Upper lobe of left lung (tissue), 6 donors: Measurements from ENCODE around the gene TBC1D9. TPM values are rescaled to one million over a fixed set of nuclear protein-coding genes. Genes with fewer than 3 reads are reported as not detected.

Source experiments
- ATAC-seq, 2 donors: fragments of 200-7000 bp; cut with Tn5 transposase; one replicate each; pipeline ENCODE4 v1.9.1; 2022; ENCODE audit warnings: mild to moderate bottlenecking in 2 of 2, moderate library complexity in 2 of 2; ENCODE audit not compliant: low FRiP score in 2 of 2
- DNase-seq, 2 donors: peaks; one replicate each; pipeline ENCODE4 v3.0.0-alpha.2; 2019 to 2020
- H3K27ac ChIP-seq, 4 donors: fragments of 200-600 bp; sonication (generic); one replicate each; pipeline ENCODE4 v1.5.1; 2016 to 2019
- H3K27me3 ChIP-seq, 4 donors: fragments of 200-600 bp; sonication (generic); one replicate each; pipeline ENCODE4 v1.5.1; 2017 to 2019
- H3K36me3 ChIP-seq, 4 donors: fragments of 200-600 bp; sonication (generic); one replicate each; pipeline ENCODE4 v1.5.1; 2016 to 2019
- H3K4me1 ChIP-seq, 4 donors: fragments of 200-600 bp; sonication (generic); one replicate each; pipeline ENCODE4 v1.5.1; 2018 to 2019
- H3K4me3 ChIP-seq, 4 donors: fragments of 200-600 bp; sonication (generic); one replicate each; pipeline ENCODE4 v1.5.1; 2017 to 2019; ENCODE audit warnings: mild to moderate bottlenecking in 2 of 4, moderate library complexity in 1 of 4
- H3K9me3 ChIP-seq, 4 donors: fragments of 200-600 bp; sonication (generic); one replicate each; pipeline ENCODE4 v1.5.1; 2018 to 2019
- EP300 ChIP-seq, 4 donors: sonication (generic); formaldehyde crosslinking; IDR thresholded peaks; one replicate each; pipeline ENCODE4 v1.5.1; 2017; ENCODE audit warnings: antibody characterized with exemption in 4 of 4, control low read depth in 2 of 4
- POLR2A ChIP-seq, 4 donors: fragments of 450-650 bp; IDR thresholded peaks; one replicate each; pipeline ENCODE4 v1.5.1; 2016 to 2017; ENCODE audit warnings: antibody characterized with exemption in 4 of 4, mild to moderate bottlenecking in 2 of 4
- POLR2AphosphoS5 ChIP-seq, 2 donors: sonication (generic); formaldehyde crosslinking; IDR thresholded peaks; one replicate each; pipeline ENCODE4 v1.5.1; 2017; ENCODE audit warnings: antibody characterized with exemption in 2 of 2
- WGBS, 2 donors: methylation state at CpG; one replicate each; pipeline ENCODE4 v1.1.5; 2017 to 2018; 5-methylcytosine and 5-hydroxymethylcytosine counted together
- total RNA-seq, 6 donors: library from RNA; depleted of rRNA in 4 of 6; stranded (reverse); fragments of >200 nt in 4 of 6; gene quantifications; one replicate each; pipeline versions ENCODE4 v1.1.0 to v1.2.1, GENCODE V29; 2016 to 2021
- TF ChIP-seq, protein P1 (sequence below), 6 experiments: fragments of 450-650 bp in 4 of 6; fragments of 200-600 bp in 2 of 6; sonication (generic) in 2 of 6; IDR thresholded peaks; one replicate each; pipeline ENCODE4 v1.5.1; 2016 to 2019; ENCODE audit warnings: antibody characterized with exemption in 6 of 6
- donor health status: DM: no; HTN: no; CAD: no; lungs with moderate emphysema.
- donor health status: DM: no; HTN: yes; CAD: no; lungs with severe emphysema.

TBC1D9 gene
- total RNA-seq, 6 donors from 2014 or later = 33.7 to 41.9 (median 38.1) TPM

DNA sequence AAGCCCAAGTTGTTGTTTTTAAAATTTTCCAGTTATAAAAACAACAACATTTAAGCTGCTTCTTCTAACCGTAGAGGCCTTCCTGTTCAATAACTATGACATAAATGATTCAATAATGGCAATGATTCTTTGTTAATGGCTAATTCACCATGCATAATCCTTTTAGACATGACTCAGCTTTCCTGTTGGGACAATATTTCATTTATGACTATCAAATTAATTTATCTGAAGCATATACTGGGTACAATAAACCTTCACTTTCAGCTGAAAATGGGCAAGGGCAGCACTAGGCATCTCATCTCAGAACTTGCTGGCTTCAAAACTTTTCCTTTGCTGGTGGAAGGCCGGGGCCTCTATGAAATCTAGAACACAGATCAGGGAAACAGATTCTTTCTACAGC, 38.9 kb downstream of the TBC1D9 start:
- DNase-seq (no peak), ATAC-seq (no peak)
- H3K36me3 ChIP-seq = no peaks in the 10 kb centered on the region
- no peak overlapping the region for H3K4me3 ChIP-seq
- H3K27me3 ChIP-seq = no peaks in the 10 kb centered on the region
- H3K27ac ChIP-seq = peak overlapping the region in 1 of 4 donors; percentile 38
- WGBS, 2 donors = 64 to 67% methylated on average over 2 of the region's 2 CpGs
- H3K9me3 ChIP-seq = no peaks in the 10 kb centered on the region
- no peak for TF ChIP-seq EP300 (IDR thresholded peaks at IDR 0.05)
- TF ChIP-seq, protein P1, sequence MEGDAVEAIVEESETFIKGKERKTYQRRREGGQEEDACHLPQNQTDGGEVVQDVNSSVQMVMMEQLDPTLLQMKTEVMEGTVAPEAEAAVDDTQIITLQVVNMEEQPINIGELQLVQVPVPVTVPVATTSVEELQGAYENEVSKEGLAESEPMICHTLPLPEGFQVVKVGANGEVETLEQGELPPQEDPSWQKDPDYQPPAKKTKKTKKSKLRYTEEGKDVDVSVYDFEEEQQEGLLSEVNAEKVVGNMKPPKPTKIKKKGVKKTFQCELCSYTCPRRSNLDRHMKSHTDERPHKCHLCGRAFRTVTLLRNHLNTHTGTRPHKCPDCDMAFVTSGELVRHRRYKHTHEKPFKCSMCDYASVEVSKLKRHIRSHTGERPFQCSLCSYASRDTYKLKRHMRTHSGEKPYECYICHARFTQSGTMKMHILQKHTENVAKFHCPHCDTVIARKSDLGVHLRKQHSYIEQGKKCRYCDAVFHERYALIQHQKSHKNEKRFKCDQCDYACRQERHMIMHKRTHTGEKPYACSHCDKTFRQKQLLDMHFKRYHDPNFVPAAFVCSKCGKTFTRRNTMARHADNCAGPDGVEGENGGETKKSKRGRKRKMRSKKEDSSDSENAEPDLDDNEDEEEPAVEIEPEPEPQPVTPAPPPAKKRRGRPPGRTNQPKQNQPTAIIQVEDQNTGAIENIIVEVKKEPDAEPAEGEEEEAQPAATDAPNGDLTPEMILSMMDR (IDR thresholded peaks at IDR 0.05) = no peak
- no peak for TF ChIP-seq POLR2AphosphoS5 (IDR thresholded peaks at IDR 0.05)
- no peak for TF ChIP-seq POLR2A (IDR thresholded peaks at IDR 0.05)
- peaks cover 27 to 44% (median 35%) of the 10 kb centered on the region in 4 donors for H3K4me1 ChIP-seq

DNA sequence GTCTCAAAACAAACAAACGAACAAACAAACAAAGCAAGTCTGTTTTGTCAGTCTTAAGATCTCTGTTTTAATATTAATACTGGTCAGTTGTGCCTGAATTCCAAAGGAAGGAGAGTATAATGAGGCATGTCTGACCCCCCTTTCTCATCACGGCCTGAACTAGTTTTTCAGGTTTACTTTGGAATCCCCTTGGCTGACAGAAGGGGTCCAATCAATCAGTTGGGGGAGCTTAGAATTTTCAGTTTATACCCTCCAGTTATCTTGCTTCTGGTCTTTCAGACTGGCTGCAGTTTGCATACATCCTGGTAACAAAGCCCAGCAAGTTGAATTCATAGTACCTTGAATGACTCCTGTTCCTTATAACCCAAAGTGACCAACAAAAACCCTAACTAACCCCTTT, 41.1 kb downstream of the TBC1D9 start:
- Histone ChIP-seq H3K36me3 (no peaks in the 10 kb centered on the region), H3K4me1 (peaks cover 19 to 40% (median 34%) of the 10 kb centered on the region in 4 donors), H3K9me3 (no peaks in the 10 kb centered on the region), H3K4me3 (no peak overlapping the region), H3K27me3 (no peaks in the 10 kb centered on the region), H3K27ac (no peak overlapping the region)
- TF ChIP-seq, protein P1 (IDR thresholded peaks at IDR 0.05) = no peak
- TF ChIP-seq EP300 (IDR thresholded peaks at IDR 0.05) = no peak
- no peak for TF ChIP-seq POLR2AphosphoS5 (IDR thresholded peaks at IDR 0.05)
- TF ChIP-seq POLR2A (IDR thresholded peaks at IDR 0.05) = no peak
- no peak for ATAC-seq
- 71 to 73% methylated on average over 2 of the region's 2 CpGs for WGBS, 2 donors
- DNase-seq = no peak

DNA sequence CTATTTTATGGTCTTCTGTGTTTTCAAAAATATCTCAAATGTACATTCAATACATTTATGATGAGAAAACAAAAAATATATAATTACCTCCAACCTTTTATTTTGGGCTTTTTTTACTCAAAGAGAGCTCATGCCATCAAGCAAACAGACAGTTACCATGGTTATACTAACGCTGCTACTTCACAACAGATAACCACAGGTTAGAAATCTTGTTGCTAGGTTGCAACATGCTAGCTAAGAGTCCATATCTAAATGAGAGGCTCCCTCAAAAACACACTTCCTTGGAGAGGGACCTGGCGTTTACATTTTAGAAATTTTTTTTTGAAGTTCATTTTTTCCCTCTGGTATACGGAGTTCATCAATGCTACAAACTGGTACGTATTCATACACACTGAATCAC, 44.3 kb downstream of the TBC1D9 start:
- Histone ChIP-seq H3K36me3 (no peaks in the 10 kb centered on the region), H3K27me3 (no peaks in the 10 kb centered on the region), H3K27ac (no peak overlapping the region), H3K4me1 (peaks cover 0 to 19% (median 9%) of the 10 kb centered on the region in 4 donors), H3K9me3 (no peaks in the 10 kb centered on the region), H3K4me3 (no peak overlapping the region)
- DNase-seq (no peak), ATAC-seq (no peak)
- WGBS, 2 donors = 54 to 60% methylated on average over 4 of the region's 4 CpGs
- TF ChIP-seq POLR2A (IDR thresholded peaks at IDR 0.05) (no peak), POLR2AphosphoS5 (IDR thresholded peaks at IDR 0.05) (no peak), EP300 (IDR thresholded peaks at IDR 0.05) (no peak)
- TF ChIP-seq, protein P1 (IDR thresholded peaks at IDR 0.05) = no peak

DNA sequence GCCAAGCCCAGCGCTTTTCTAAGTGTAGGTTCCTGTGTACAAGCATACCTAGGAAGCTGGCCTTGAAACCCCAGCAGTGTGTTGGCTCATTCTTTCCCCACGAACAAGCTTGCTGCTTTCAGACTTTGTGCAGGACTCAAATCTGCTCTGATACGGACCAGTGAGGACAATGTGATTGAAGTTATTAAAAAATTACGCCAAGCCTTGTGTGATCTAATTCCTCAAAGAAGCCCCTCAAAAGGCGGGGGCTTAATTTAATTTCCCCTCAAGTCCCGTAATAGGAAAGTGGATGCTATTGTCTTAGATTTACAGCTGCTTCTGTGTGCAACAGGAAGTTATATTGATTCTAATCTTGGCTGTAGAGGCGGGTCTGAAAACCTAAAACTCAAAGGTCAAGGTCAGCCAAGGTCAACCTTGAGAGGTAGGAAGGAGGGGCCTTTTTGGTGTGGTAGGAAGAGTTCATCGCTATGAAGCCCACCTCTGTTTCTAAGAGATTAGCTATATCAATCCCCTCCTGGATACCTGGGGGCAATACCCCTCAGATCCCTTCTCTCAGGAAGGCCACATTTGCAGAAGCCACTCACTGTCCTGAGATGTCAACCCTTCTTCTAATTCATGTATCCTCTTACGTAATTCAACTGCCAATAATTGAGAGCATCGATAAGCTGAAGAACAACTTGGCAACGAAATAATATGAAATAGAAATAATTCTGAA, 45.1 kb downstream of the TBC1D9 start:
- Histone ChIP-seq H3K4me3 (no peak overlapping the region), H3K27ac (no peak overlapping the region), H3K4me1 (peaks cover 2 to 24% (median 13%) of the 10 kb centered on the region in 4 donors), H3K9me3 (no peaks in the 10 kb centered on the region), H3K36me3 (no peaks in the 10 kb centered on the region), H3K27me3 (no peaks in the 10 kb centered on the region)
- ATAC-seq = no peak
- no peak for DNase-seq
- TF ChIP-seq POLR2AphosphoS5 (IDR thresholded peaks at IDR 0.05) = no peak
- TF ChIP-seq EP300 (IDR thresholded peaks at IDR 0.05) = no peak
- TF ChIP-seq, protein P1 (IDR thresholded peaks at IDR 0.05) = no peak
- TF ChIP-seq POLR2A (IDR thresholded peaks at IDR 0.05) = no peak
- WGBS, 2 donors = 56 to 59% methylated on average over 11 of the region's 11 CpGs

DNA sequence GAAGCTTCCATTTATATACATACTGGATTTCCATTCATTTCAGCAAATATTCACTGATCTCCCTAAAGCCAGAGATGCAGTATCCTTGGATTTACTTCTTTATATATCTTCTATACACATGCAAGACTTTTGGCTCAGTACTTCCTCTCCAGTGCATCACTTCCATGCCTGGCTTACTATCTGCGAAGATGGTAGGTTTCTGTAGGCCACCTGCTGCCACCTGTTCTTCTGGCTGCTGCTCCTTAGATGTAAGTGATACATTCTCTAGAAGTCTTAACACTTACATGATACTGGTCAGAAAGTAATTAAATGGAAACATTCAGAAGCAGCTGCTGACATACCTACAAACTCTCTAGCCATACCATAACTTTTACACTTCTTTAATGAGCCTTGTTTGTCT, 48.9 kb downstream of the TBC1D9 start:
- DNase-seq (no peak), ATAC-seq (no peak)
- 90 to 97% methylated on average over 1 of the region's 1 CpG for WGBS, 2 donors
- H3K9me3 ChIP-seq = no peaks in the 10 kb centered on the region
- H3K27me3 ChIP-seq = no peaks in the 10 kb centered on the region
- H3K4me1 ChIP-seq = peaks cover 7 to 38% (median 26%) of the 10 kb centered on the region in 4 donors
- H3K27ac ChIP-seq = no peak overlapping the region
- no peaks in the 10 kb centered on the region for H3K36me3 ChIP-seq
- TF ChIP-seq POLR2AphosphoS5 (IDR thresholded peaks at IDR 0.05) = no peak
- no peak for TF ChIP-seq POLR2A (IDR thresholded peaks at IDR 0.05)
- no peak for TF ChIP-seq EP300 (IDR thresholded peaks at IDR 0.05)
- TF ChIP-seq, protein P1 (IDR thresholded peaks at IDR 0.05) = no peak
- no peak overlapping the region for H3K4me3 ChIP-seq
